GM12865 (cell line): ENCODE measurements around the gene ATP13A4.

Source experiments
- DNase-seq: peaks from one replicate; pipeline ENCODE4 v3.0.0; 2010; ENCODE audit warnings: low read depth
- H3K4me3 ChIP-seq: 2 replicates; pipeline ENCODE4 v1.5.1; 2011; ENCODE audit warnings: mild to moderate bottlenecking, low read depth, low read length, control low read depth
- TF ChIP-seq, protein P1 (sequence below): IDR thresholded peaks from 2 replicates; pipeline ENCODE4 v1.5.1; 2011; ENCODE audit warnings: low read length, control low read depth, low read depth, inconsistent platforms; ENCODE audit not compliant: insufficient read depth; ENCODE audit errors: missing control alignments

Gene ATP13A4

DNA sequence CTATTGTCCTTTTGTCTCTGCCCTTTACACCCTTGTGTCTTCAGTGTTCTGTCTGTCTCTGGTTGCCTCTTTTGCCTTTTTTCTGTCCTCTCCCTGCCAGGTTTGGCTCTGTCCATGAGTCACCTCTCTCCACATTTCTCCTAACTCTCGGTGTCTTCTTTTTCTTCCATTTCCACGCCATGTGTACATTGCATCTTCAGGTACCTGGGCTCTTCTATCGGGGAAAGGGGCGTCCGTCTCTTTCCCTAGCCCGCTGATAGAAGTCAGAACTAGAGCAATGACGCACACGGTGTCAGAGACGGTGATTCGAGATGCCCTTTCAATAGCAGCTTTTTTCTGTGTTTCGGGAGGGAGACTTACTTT is 39.0 kb upstream of the ATP13A4 start:
- TF ChIP-seq, protein P1, sequence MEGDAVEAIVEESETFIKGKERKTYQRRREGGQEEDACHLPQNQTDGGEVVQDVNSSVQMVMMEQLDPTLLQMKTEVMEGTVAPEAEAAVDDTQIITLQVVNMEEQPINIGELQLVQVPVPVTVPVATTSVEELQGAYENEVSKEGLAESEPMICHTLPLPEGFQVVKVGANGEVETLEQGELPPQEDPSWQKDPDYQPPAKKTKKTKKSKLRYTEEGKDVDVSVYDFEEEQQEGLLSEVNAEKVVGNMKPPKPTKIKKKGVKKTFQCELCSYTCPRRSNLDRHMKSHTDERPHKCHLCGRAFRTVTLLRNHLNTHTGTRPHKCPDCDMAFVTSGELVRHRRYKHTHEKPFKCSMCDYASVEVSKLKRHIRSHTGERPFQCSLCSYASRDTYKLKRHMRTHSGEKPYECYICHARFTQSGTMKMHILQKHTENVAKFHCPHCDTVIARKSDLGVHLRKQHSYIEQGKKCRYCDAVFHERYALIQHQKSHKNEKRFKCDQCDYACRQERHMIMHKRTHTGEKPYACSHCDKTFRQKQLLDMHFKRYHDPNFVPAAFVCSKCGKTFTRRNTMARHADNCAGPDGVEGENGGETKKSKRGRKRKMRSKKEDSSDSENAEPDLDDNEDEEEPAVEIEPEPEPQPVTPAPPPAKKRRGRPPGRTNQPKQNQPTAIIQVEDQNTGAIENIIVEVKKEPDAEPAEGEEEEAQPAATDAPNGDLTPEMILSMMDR = no peak
- peak overlapping the region; percentile 51 for H3K4me3 ChIP-seq
- peak; percentile 53 for DNase-seq

DNA sequence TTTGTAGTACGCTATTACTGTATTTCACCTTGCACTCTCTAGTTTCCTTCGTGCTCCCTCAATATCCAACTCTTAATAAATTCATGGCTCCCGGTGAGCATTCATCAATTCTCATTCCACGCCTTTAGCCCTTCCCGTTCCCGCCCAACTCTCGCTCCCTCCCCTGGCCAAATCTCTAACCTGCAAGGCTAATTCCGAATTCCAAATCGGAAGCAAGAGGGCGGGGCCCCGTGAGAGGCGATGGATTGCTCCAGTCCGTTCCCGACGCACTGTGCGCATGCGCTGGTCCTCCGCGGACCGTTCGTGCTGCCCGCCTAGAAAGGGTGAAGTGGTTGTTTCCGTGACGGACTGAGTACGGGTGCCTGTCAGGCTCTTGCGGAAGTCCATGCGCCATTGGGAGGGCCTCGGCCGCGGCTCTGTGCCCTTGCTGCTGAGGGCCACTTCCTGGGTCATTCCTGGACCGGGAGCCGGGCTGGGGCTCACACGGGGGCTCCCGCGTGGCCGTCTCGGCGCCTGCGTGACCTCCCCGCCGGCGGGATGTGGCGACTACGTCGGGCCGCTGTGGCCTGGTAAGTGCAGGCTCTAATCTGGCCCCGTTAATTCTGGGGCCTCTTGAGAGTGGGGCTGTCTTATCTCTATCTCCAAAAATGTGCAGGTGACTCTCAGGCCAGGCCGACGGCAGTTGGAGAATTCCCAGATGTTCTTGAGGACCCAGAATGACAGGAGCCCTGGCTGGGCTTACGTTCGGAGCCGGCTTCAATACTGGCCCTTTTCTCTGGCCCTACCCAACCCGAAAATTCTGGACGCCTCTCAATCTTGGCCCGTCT is 38.4 kb upstream of the ATP13A4 start, which contains the start of gene OPA1:
TSS of gene OPA1 (plus strand) at position 368 of the 827 bp plus-strand sequence. CDS start at position 538, 170 bp downstream.
- peak within 1 kb of the TSS; percentile 51 for H3K4me3 ChIP-seq
- TF ChIP-seq, protein P1 = no peak
- peak; percentile 98 for DNase-seq

DNA sequence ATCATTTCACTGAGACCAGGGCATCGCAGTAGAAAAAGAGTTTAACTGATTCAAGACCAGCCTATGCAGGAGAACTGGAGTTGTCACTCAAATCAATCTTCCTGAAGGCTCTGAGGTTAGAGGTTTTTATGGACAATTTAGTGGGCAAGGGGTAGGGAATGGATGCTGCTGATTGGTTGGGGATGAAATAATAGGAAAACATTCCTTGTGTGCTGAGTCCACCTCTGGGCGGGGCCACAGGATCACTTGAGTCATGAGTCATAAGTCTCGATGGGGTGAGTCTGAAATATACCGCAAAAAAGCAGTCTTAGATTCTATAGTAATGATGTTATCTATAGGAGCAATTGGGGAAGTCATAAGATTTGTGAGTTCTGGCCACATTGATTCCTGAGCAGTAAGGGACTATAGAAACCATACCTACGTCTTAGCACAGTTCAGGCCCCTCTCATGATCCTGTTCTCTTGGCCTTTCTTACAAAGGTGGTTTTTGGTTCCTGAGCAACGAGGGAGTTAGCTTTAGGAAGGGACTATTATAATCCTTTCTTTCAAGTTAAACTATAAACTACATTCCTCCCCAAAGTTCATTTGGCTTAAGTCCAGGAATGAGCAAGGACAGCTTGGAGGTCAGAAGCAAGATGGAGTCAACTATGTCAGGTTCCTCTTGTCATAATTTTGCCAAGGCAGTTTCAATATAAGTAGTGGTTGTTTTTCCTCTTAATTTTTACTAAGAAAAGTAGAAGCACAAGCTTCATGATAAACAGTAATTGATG is 35.6 kb upstream of the ATP13A4 start:
- DNase-seq = no peak
- H3K4me3 ChIP-seq = no peak overlapping the region
- TF ChIP-seq, protein P1 = no peak

DNA sequence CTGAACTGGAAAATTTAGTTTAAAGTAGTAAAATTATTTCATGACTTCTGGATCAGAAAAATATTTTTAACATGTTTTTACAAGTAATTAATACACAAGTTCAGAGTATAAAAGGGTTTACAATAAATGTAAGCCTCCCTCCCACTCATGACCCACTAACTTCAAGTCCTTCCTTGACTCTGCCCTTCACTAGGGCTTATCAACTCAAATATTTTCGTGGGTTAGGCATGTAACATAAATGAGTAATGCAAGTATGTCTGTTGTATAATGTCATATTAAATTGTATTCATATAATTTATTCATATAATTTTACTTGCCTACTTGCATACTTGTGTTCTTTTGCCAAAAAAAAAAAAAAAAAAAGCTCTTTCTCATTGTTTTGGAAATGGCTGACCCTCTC is 34.9 kb upstream of the ATP13A4 start:
- DNase-seq = no peak
- TF ChIP-seq, protein P1 = no peak
- H3K4me3 ChIP-seq = no peak overlapping the region

DNA sequence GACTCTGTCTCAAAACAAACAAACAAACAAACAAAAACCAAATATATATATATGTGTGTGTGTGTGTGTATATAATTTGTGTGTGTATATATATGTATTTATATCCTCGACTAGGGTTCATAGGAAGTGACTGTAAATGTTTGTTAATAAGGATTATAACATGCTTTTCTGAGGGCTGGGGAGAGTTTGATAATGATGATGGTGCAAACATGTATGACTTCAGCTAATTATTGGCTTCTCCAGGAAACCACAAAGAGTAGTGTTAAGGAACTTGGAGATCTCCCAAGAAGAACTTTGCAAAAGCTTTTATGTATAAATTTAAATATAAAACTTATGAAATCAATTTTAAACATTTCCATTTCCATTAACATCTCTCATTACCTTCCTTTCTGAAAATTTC is 34.4 kb upstream of the ATP13A4 start:
- TF ChIP-seq, protein P1 = no peak
- no peak for DNase-seq
- no peak overlapping the region for H3K4me3 ChIP-seq

DNA sequence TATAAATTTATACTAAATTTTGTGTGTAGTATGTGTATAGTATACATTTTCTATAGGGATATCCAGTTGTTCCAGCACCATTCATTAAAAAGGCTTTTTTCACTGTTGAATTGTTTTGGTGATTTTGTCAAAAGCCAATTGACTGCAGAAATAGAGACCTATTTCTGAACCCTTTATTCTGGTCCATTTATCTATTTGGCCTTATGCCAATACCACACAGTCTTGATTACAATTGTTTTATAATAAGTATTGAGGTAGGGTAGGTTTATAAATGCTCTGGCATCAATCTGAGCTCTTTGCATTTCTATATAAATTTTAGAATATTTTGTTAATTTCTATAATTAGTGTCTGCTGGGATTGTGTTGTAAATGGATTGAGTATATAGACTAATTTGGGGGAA is 31.8 kb upstream of the ATP13A4 start:
- DNase-seq = no peak
- TF ChIP-seq, protein P1 = no peak
- H3K4me3 ChIP-seq = no peak overlapping the region
